Measurements from ENCODE around the gene FKRP. TPM values are rescaled to one million over a fixed set of nuclear protein-coding genes. Genes with fewer than 3 reads are reported as not detected.
"Not testable (repeated sequence)": the region's sequence is repeated elsewhere in the genome, so short reads cannot be mapped to it uniquely, and the experiment has no call there.

FKRP gene
- total RNA-seq, 1 experiment from 2014 or later: 10.6 TPM

- Histone ChIP-seq H3K79me2 (ENCODE audit: low read depth) (no peaks in the 10 kb centered on the region), H3K4me1 (replicated peaks; ENCODE audit: insufficient read depth) (peaks cover 9% of the 10 kb centered on the region; the same call in 1 of the 2 replicates), H3K36me3 (ENCODE audit: low read depth) (no peaks in the 10 kb centered on the region), H4K20me1 (ENCODE audit: insufficient read depth) (peaks cover 7% of the 10 kb centered on the region; the same call in 1 of the 2 replicates), H3K4me3 (no peak overlapping the region), H2AFZ (no peak overlapping the region), H3K4me2 (no peak overlapping the region), H3F3A (ENCODE audit: insufficient read depth, low read depth) (peaks cover 35% of the 10 kb centered on the region; the same call in 1 of the 2 replicates), H3K9me3 (ENCODE audit: insufficient read depth, low read depth) (no peaks in the 10 kb centered on the region), H3K27ac (no peak overlapping the region), H3K27me3 (ENCODE audit: insufficient read depth, low read depth) (no peaks in the 10 kb centered on the region), H3K9me2 (ENCODE audit: insufficient read depth) (no peaks in the 10 kb centered on the region)
- BruUV-seq (replicated peaks): no TSS peak
- POLR2A ChIA-PET (ENCODE audit: unreplicated experiment): no interaction called here
- no peak for DNase-seq
- TF ChIP-seq EZH2 (IDR thresholded peaks at IDR 0.05; ENCODE audit: low read depth) (no peak), CTCF (conservative IDR thresholded peaks at IDR 0.05) (no peak)
- CTCF ChIA-PET: no interaction called here
- intact Hi-C loops (cut with micrococcal nuclease; ENCODE audit: unreplicated experiment): no loop called here
These were observed 14.5 kb downstream of the FKRP start for GRCh38 chr19:46760363-46760762.

GRCh38 chr19:46760897-46761296 lies 15.0 kb downstream of the FKRP start:
- H3K9me3 ChIP-seq (ENCODE audit: insufficient read depth, low read depth); POLR2A ChIA-PET (ENCODE audit: unreplicated experiment); H3K9me2 ChIP-seq (ENCODE audit: insufficient read depth); H3K4me3 ChIP-seq; H3K36me3 ChIP-seq (ENCODE audit: low read depth); H3K79me2 ChIP-seq (ENCODE audit: low read depth); H3K27ac ChIP-seq; H2AFZ ChIP-seq; CTCF ChIA-PET; H4K20me1 ChIP-seq (ENCODE audit: insufficient read depth); H3K27me3 ChIP-seq (ENCODE audit: insufficient read depth, low read depth); intact Hi-C loops (cut with micrococcal nuclease; ENCODE audit: unreplicated experiment); H3K4me1 ChIP-seq (replicated peaks; ENCODE audit: insufficient read depth); H3K4me2 ChIP-seq; BruUV-seq (replicated peaks); DNase-seq: not testable (repeated sequence)
- peaks cover 35% of the 10 kb centered on the region; the same call in 1 of the 2 replicates for H3F3A ChIP-seq (ENCODE audit: insufficient read depth, low read depth)

GRCh38 chr19:46761418-46761831 lies 15.6 kb downstream of the FKRP start:
- Histone ChIP-seq H3K4me3 (no peak overlapping the region), H3F3A (ENCODE audit: insufficient read depth, low read depth) (peaks cover 35% of the 10 kb centered on the region; the same call in 1 of the 2 replicates), H3K79me2 (ENCODE audit: low read depth) (no peaks in the 10 kb centered on the region), H3K36me3 (ENCODE audit: low read depth) (no peaks in the 10 kb centered on the region), H2AFZ (no peak overlapping the region), H3K4me2 (no peak overlapping the region), H3K27ac (no peak overlapping the region), H3K9me3 (ENCODE audit: insufficient read depth, low read depth) (no peaks in the 10 kb centered on the region), H4K20me1 (ENCODE audit: insufficient read depth) (peaks cover 7% of the 10 kb centered on the region; the same call in 1 of the 2 replicates), H3K9me2 (ENCODE audit: insufficient read depth) (no peaks in the 10 kb centered on the region), H3K4me1 (replicated peaks; ENCODE audit: insufficient read depth) (peaks cover 9% of the 10 kb centered on the region; the same call in 1 of the 2 replicates), H3K27me3 (ENCODE audit: insufficient read depth, low read depth) (no peaks in the 10 kb centered on the region)
- POLR2A ChIA-PET (ENCODE audit: unreplicated experiment): no interaction called here
- no TSS peak for BruUV-seq (replicated peaks)
- no peak for DNase-seq
- TF ChIP-seq EZH2 (IDR thresholded peaks at IDR 0.05; ENCODE audit: low read depth): no peak
- TF ChIP-seq CTCF (conservative IDR thresholded peaks at IDR 0.05): no peak
- intact Hi-C loops (cut with micrococcal nuclease; ENCODE audit: unreplicated experiment): no loop called here
- CTCF ChIA-PET: no interaction called here

DNA sequence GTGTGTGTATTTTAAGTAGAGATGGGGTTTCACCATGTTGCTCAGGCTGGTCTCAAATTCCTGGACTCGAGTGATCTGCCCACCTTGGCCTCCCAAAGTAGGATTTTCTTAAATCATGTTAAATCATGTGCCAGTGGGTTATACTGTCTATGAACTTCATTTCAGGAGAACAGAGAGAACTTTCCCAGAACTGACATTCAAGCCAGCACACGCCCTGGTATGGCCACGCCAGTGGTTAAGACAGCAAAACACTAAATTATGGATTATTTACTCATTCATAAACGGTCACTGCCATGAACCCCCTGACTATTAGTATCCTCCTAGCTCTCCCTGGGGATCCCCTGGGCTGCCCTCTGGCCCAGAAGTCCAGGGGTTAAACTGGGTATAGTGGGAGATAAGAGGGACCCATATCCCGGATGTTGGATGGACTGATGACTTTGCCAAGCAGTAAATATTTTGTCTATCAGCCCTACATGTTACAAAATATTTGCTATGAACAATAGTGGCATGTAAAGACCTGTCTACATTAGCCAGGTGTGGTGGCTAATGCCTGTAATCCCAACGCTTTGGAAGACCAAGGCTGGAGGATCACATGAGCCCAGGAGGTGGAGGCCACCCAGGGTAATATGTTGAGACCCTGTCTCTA lies 16.5 kb downstream of the FKRP start:
- intact Hi-C loops (cut with micrococcal nuclease; ENCODE audit: unreplicated experiment): no loop called here
- no peak overlapping the region for H2AFZ ChIP-seq

More for the DNA sequence above, 16.5 kb downstream of the FKRP start:
- CTCF ChIA-PET: no interaction called here
- no TSS peak for BruUV-seq (replicated peaks)
- Histone ChIP-seq H3F3A (ENCODE audit: insufficient read depth, low read depth) (peaks cover 29% of the 10 kb centered on the region; the same call in 1 of the 2 replicates), H3K27me3 (ENCODE audit: insufficient read depth, low read depth) (no peaks in the 10 kb centered on the region), H3K9me3 (ENCODE audit: insufficient read depth, low read depth) (no peaks in the 10 kb centered on the region), H4K20me1 (ENCODE audit: insufficient read depth) (no peaks in the 10 kb centered on the region), H3K79me2 (ENCODE audit: low read depth) (no peaks in the 10 kb centered on the region), H3K9me2 (ENCODE audit: insufficient read depth) (no peaks in the 10 kb centered on the region), H3K4me1 (replicated peaks; ENCODE audit: insufficient read depth) (peaks cover 9% of the 10 kb centered on the region; the same call in 1 of the 2 replicates), H3K36me3 (ENCODE audit: low read depth) (no peaks in the 10 kb centered on the region), H3K27ac (no peak overlapping the region), H3K4me3 (no peak overlapping the region), H3K4me2 (no peak overlapping the region)
- no peak for DNase-seq
- TF ChIP-seq CTCF (conservative IDR thresholded peaks at IDR 0.05) (no peak), EZH2 (IDR thresholded peaks at IDR 0.05; ENCODE audit: low read depth) (no peak)
- POLR2A ChIA-PET (ENCODE audit: unreplicated experiment): no interaction called here

Data from PC-9 (cell line).